Right lung (tissue), 5 donors: ENCODE results near the gene GRAP2. TPM values are rescaled to one million over a fixed set of nuclear protein-coding genes. Genes with fewer than 3 reads are reported as not detected.

Experiments
- DNase-seq, 2 donors: peaks; one replicate each; pipeline ENCODE4 v3.0.0-alpha.2; 2013
- polyA plus RNA-seq, 5 donors: library from polyadenylated mRNA; unstranded; fragments of 120-200 nt; gene quantifications; one replicate each; pipeline versions ENCODE4 v1.2.1 to v1.2.3, GENCODE V29; 2013; ENCODE audit warnings: inconsistent platforms in 1 of 5, low replicate concordance in 1 of 5; ENCODE audit not compliant: insufficient read length in 5 of 5, insufficient read depth in 1 of 5

Gene GRAP2
- polyA plus RNA-seq, 5 donors = 1.6 to 2.6 (median 1.9) TPM

- no peak for DNase-seq
Measured at GRCh38 chr22:39965748-39966147, 64.9 kb downstream of the GRAP2 start.

- no peak for DNase-seq
Measured at GRCh38 chr22:39966470-39966869, 65.6 kb downstream of the GRAP2 start.

- no peak for DNase-seq
Measured at GRCh38 chr22:39967103-39967829, 66.4 kb downstream of the GRAP2 start.

GRCh38 chr22:39967996-39968972, 67.4 kb downstream of the GRAP2 start:
- DNase-seq = no peak

- no peak for DNase-seq
Measured at GRCh38 chr22:39970742-39971141, 69.9 kb downstream of the GRAP2 start.

- no peak for DNase-seq
Measured at GRCh38 chr22:39972641-39973040, 71.8 kb downstream of the GRAP2 start.

GRCh38 chr22:39973656-39974055, 72.8 kb downstream of the GRAP2 start:
- DNase-seq = no peak

GRCh38 chr22:39974065-39974464, 73.2 kb downstream of the GRAP2 start:
- no peak for DNase-seq

GRCh38 chr22:39979048-39979447, 78.2 kb downstream of the GRAP2 start:
- DNase-seq = no peak

GRCh38 chr22:39979458-39979857, 78.6 kb downstream of the GRAP2 start:
- no peak for DNase-seq

- no peak for DNase-seq
Measured at GRCh38 chr22:39980596-39980995, 79.7 kb downstream of the GRAP2 start.

- no peak for DNase-seq
Measured at GRCh38 chr22:39983346-39983745, 82.5 kb downstream of the GRAP2 start.

GRCh38 chr22:39984006-39984405, 83.1 kb downstream of the GRAP2 start:
- no peak for DNase-seq

- no peak for DNase-seq
Measured at GRCh38 chr22:39984746-39985145, 83.9 kb downstream of the GRAP2 start.

GRCh38 chr22:39985383-39986035, 84.6 kb downstream of the GRAP2 start:
- no peak for DNase-seq

GRCh38 chr22:39988386-39989114, 87.7 kb downstream of the GRAP2 start:
- no peak for DNase-seq

GRCh38 chr22:39989633-39990032, 88.7 kb downstream of the GRAP2 start:
- DNase-seq = no peak

GRCh38 chr22:39990686-39991085, 89.8 kb downstream of the GRAP2 start:
- DNase-seq = no peak

- no peak for DNase-seq
Measured at GRCh38 chr22:39991159-39991860, 90.4 kb downstream of the GRAP2 start.

GRCh38 chr22:39992088-39992826, 91.4 kb downstream of the GRAP2 start:
- DNase-seq = no peak
